Fibroblast of skin of left biceps (primary cell): ENCODE measurements around the gene MBD3L3.
"Not testable (repeated sequence)": the region's sequence is repeated elsewhere in the genome, so short reads cannot be mapped to it uniquely, and the experiment has no call there.

ENCODE experiments used
- DNase-seq, 2 experiments: peaks; one replicate each; pipeline ENCODE4 v3.0.0-alpha.2; 2013; ENCODE audit warnings: low read depth in 2 of 2

MBD3L3 gene

DNA sequence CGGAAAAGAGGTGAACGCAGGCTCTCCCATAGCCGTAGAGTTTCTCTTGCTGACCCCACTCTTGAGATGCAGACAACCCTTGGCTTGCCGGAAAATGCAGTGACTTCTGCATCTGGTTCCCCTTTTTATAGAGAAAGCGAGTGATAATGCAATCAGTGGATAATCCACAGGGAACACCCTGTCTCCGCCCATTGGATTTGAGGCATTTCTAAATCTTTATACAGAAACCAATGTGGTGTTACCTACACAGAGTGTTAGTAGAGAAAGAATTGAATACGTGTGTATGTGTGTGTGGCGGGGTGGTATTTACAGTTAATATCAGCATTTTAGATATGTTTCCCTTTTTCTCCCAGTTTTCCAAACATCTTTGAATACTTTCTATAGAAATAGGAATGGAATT is at the start of gene MBD3L3:
Gene MBD3L3, minus strand, starts transcription at position 101 of the 400 bp plus-strand sequence. Its CDS starts 71 bp downstream, at position 30.
- DNase-seq, result not testable (repeated sequence)

DNA sequence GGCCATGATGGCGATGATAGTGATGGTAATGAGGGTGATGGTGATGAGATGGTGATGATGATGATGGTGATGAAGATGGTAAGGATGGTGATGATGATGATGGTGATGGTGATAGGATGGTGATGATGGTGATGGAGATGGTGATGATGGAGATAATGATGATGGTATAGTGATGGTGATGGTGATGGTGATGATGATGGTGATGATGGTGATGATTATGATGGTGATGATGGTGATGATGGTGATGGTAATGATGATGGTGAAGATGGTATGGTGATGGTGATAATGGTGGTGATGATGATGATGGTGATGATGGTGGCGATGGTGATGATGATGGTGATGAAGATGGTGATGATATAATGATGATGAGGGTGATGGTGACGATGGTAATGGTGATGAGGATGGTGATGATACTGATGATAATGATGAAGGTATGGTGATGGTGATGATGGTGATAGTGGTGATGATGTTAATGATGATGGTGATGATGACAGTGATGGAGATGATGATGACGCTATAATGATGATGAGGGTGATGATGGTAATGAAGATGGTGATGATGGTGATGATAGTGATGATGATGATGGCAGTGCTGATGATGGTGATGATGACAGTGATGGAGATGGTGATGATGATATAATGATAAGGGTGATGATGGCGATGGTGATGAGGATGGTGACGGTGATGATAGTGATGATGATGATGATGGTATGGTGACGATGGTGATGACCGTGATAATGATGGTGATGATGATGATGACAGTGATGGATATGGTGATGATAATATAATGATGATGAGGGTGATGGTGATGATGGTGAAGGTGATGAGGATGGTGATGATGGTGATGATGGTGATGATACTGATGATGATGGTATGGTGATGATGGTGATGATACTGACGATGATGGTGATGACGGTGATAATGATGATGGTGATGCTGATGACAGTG is 48.5 kb upstream of the MBD3L3 start:
- DNase-seq, result no peak

GRCh38 chr19:7104747-7105447 is 46.4 kb upstream of the MBD3L3 start:
- DNase-seq, result no peak

DNA sequence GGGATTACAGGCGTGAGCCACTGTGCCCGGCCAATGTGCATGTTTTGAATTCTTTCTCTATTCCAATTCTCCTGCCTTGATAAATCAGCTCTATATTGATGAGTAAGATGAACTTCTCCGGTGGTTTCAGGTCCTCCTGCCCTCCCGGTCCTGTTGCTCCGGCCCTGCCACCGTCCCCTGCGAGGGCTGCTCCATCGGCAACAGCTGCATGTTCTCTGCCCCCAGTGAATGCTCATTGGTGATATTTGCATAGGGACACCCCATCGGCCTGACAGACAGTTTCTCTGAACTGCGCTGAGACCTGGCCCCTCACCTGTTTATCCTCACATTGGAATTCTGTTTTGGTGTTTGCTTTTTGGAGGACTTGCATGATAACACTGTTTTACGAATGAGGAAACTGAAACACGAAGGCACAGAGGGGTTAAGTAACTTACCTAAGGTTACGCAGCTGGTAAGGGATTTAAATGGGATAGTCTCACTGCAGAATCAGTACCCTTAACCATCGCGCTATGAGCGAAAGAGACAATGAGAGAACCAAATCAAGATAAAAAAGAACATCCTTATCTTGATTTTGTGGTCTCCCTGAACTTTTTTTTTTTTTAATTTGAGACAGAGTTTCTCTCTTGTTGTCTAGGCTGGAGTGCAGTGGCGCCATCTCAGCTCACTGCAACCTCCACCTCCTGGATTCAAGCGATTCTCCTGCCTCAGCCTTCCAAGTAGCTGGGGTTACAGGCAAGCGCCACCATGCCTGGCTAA is 43.2 kb upstream of the MBD3L3 start:
- DNase-seq, result no peak

DNA sequence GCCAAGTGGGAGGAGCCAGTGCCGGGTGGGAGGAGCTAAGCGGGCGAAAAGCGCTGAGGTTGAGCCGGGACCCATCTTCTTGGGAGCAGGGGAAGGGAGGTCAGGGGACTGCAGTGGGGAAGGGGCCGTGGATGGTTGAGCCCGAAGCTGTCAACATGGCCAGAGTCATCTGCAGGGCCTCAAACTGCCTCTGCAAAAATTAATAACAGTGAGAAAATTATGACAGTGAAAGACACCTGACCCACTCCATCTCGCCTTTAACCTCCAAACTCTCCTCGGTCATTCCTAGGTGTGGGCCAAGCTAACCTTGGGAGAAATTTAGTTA is 41.1 kb upstream of the MBD3L3 start:
- DNase-seq, result no peak

DNA sequence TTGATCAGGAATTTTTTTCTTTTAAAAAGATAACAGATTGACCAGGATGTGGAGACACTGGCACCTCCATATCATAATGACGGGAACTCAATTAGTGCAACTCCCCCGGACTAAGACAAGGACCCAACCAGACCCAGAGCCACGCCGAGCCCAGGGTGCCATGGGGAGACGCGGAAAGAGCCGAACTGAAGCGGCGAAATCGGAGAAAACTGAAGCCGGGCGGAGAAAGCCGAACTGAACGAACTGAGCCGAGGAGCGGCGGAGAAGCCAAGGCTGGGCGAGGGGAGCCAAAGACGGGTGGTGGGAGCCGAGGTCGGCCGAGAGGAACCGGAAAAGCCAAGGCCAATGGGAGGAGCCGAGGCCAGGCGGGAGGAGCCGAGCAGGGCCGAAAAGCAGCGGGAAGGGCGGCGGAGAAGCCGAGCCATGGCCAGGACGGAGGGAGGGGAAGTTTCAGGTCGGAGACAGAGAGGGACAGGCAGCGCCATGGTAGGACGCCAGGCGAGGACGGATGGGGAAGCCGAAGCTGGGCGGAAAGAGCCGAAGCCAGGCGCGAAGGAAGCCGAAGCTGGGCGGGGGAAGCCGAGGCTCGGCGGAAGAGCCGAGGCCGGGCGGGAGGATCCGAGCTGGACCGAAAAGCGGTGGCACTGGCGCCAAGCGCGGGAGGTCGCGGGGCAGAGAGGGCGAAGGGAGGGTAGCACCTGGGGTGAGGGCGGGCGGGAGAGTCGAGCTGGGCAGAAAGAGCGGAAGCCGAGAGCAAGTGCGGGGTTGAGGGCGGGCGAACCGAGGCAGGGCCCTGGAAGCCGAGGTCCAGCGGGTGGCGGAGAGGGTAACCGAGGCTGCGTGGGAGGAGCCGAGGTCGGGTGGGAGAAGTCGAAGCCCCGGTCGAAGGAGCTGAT is 40.5 kb upstream of the MBD3L3 start:
- DNase-seq, result peak; percentile 62 to 79

- DNase-seq, result no peak
Measured at GRCh38 chr19:7098096-7098495, 39.6 kb upstream of the MBD3L3 start.

DNA sequence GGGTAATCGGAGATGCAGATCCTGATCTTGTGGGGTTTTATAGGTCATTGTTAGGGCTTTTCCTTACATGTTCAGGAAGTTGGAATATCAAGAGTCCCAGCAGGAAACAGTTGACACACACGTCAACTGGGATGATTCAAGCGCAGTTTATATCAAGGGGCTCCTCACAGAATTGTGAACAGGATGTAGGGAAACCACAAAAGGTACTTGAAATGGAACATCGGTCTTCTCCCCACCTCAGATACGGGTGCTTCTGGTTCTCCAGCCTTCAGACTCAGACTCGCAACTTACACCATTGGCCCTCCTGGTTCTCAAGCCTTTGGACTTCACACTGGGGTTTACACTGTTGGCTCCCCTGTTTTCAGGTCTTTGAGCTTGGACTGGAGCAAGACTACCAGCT is 30.5 kb upstream of the MBD3L3 start:
- no peak for DNase-seq

DNA sequence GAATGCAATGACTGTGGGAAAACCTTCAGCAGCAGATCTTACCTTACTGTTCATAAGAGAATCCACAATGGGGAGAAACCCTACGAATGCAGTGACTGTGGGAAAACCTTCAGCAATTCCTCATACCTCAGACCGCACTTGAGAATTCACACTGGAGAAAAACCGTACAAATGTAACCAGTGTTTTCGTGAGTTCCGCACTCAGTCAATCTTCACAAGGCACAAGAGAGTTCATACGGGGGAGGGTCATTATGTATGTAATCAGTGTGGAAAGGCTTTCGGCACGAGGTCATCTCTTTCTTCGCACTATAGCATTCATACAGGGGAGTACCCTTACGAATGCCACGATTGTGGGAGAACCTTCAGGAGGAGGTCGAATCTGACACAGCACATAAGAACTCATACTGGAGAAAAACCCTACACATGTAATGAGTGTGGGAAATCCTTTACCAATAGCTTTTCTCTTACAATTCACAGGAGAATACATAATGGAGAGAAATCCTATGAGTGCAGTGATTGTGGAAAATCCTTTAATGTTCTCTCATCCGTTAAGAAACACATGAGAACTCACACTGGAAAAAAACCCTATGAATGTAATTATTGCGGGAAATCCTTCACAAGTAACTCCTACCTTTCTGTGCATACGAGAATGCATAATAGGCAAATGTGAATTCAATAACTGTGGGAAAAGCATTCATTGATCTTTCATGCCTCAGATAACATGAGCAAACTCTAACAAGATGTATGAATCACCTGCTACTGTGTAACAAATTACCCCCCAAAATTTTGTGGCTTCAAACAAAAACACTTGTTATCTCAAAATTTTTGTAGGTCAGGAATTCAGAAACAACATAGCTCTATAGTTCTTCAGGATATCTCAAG is 24.8 kb upstream of the MBD3L3 start:
- no peak for DNase-seq

DNA sequence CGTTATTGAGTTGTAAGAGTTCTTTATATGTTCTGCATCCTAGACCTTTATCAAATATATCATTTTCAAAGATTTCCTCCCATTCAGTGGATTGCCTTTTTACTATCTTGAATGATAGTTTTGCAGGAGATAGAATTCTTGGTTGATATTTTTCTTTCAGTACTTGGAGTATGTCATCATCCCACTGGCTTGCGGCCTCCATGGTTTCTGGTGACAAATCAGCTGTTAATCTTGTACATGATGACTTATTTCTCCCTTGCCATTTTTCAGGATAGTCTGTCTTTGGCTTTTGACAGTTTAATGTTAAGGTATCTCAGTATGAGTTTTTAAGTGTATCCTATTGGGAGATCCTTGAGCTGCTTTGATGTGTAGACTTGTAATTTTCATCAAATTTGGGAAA is 19.5 kb upstream of the MBD3L3 start:
- DNase-seq, result no peak

- no peak for DNase-seq
Measured at GRCh38 chr19:7076151-7076550, 17.7 kb upstream of the MBD3L3 start.

DNA sequence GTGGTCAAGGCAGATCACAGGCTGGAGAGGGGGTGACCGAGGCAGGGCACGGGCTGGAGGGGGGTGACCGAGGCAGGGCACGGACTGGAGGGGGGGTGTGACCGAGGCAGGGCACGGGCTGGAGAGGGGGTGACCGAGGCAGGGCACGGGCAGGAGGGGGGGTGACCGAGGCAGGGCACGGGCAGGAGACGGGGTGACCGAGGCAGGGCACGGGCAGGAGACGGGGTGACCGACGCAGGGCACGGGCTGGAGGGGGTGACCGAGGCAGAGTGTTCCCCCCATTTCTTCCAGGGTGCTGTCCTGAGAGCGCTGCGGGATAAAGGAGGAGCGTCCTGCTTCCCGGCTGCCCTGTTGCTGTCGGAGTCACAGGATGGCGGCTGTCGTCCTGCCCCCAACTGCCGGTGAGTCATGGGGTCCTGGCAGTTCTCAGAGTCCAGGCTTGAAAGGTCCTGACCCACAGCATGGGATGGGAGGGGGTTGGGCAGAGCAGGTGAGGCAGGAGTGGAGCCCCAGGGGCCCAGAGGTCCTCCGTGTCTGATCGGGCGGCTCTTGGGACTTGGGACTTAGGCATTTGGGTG is 16.3 kb upstream of the MBD3L3 start:
- no peak for DNase-seq

DNA sequence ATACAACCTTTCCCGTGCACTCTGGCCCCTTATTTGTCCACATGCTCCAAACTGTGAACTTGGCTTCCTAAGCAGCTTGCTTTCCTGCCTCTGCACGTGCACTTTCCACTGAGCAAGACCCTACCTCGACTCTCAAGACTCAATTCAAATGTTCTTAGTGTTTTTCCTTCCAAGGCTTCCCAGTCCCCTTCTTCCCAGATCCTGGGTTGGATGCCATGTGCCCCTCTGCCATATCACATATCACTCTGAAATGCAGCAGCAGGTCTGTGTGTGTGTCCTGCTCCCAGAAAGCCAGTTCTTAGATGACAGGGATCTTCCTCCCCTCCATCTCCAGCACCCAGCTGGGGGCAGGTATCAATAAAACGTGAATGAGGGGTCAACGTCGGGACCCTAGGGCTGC is 14.1 kb upstream of the MBD3L3 start:
- DNase-seq, result no peak

DNA sequence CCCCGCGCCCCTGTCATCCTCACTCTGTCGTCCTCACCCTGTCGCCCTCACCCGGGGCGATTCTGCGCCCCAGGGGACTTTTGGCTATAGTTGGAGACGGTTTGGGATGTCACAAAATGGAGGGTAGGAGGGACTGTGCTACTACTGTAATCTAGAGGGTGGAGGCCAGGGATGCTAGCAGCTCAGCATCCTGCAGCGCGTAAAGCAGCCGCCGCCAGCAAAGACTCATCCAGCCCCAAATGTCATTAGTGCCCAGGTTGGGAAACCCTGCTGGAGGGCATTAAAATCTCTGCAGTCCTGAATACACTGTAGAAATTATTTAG is 11.4 kb upstream of the MBD3L3 start:
- no peak for DNase-seq

GRCh38 chr19:7069042-7069903 is 10.8 kb upstream of the MBD3L3 start, which contains the start of gene ZNF557:
ZNF557 (plus strand) TSS chr19:7069703; CDS start chr19:7075075, 5,372 bp downstream.
- peak; percentile 87 to 90 for DNase-seq

- DNase-seq, result no peak
Measured at GRCh38 chr19:7068599-7068998, 10.1 kb upstream of the MBD3L3 start.

GRCh38 chr19:7067716-7068115 is 9.2 kb upstream of the MBD3L3 start:
- no peak for DNase-seq

GRCh38 chr19:7067122-7067521 is 8.6 kb upstream of the MBD3L3 start:
- not testable (repeated sequence) for DNase-seq
